GM12878 (cell line): ENCODE results near the gene ARCN1.
"Not testable (repeated sequence)": the region's sequence is repeated elsewhere in the genome, so short reads cannot be mapped to it uniquely, and the experiment has no call there.

Experiments used
- BRCA1 ChIP-seq: IDR thresholded peaks from 2 replicates; pipeline ENCODE4 v1.6.1; 2011; ENCODE audit warnings: low read depth, low read length, improper control_type of control experiment
- CTCF ChIP-seq, 3 experiments: IDR thresholded peaks in 2 of 3; conservative IDR thresholded peaks in 1 of 3; 2 replicates each; pipeline ENCODE4 v1.5.1; 2011; ENCODE audit warnings: low read depth in 3 of 3, low read length in 3 of 3, mild to moderate bottlenecking in 3 of 3, control low read depth in 2 of 3, moderate library complexity in 2 of 3, inconsistent platforms in 1 of 3, mixed read lengths in 1 of 3; ENCODE audit not compliant: control insufficient read depth in 2 of 3, insufficient read depth in 1 of 3; ENCODE audit errors: extremely low read depth in 1 of 3
- GABPA ChIP-seq: IDR thresholded peaks from 2 replicates; pipeline ENCODE4 v1.6.1; 2014; ENCODE audit warnings: antibody characterized with exemption, low read depth, mild to moderate bottlenecking, inconsistent platforms
- JUND ChIP-seq: IDR thresholded peaks from 2 replicates; pipeline ENCODE4 v1.6.1; 2012; ENCODE audit warnings: low read depth, mild to moderate bottlenecking, low read length, improper control_type of control experiment, moderate library complexity
- KDM1A ChIP-seq: fragments of 200-600 bp; sonication (generic); IDR thresholded peaks from 2 replicates; pipeline ENCODE4 v1.6.1; 2016; ENCODE audit warnings: borderline replicate concordance
- MAX ChIP-seq: IDR thresholded peaks from 2 replicates; pipeline ENCODE4 v1.6.1; 2012; ENCODE audit warnings: low read depth, low read length, improper control_type of control experiment
- POLR2A ChIP-seq: IDR thresholded peaks from 2 replicates; pipeline ENCODE4 v1.6.1; 2011; ENCODE audit warnings: low read depth, mild to moderate bottlenecking, low read length
- RUNX3 ChIP-seq: IDR thresholded peaks from 2 replicates; pipeline ENCODE4 v1.6.1; 2012; ENCODE audit warnings: low read length, inconsistent platforms
- TAF1 ChIP-seq: IDR thresholded peaks from 2 replicates; pipeline ENCODE4 v1.6.1; 2011; ENCODE audit warnings: mild to moderate bottlenecking, low read depth, low read length, borderline replicate concordance
- TARDBP ChIP-seq: IDR thresholded peaks from 2 replicates; pipeline ENCODE4 v1.6.1; 2016; ENCODE audit warnings: borderline replicate concordance
- TBL1XR1 ChIP-seq: IDR thresholded peaks from 2 replicates; pipeline ENCODE4 v1.6.1; 2012; ENCODE audit warnings: low read depth, low read length, improper control_type of control experiment
- TCF12 ChIP-seq: IDR thresholded peaks from 2 replicates; pipeline ENCODE4 v1.6.1; 2011; ENCODE audit warnings: low read depth, mild to moderate bottlenecking, low read length
- ZNF274 ChIP-seq: IDR thresholded peaks from one replicate; pipeline ENCODE4 v1.8.0; 2011; ENCODE audit not compliant: insufficient read length, insufficient read depth

GRCh38 chr11:118603709-118604108 is 31.5 kb downstream of the ARCN1 start:
- not testable (repeated sequence) for TF ChIP-seq TAF1; KDM1A; POLR2A; TARDBP; CTCF (IDR thresholded peaks at IDR 0.05 in 2 of 3, conservative IDR thresholded peaks at IDR 0.05 in 1 of 3; ENCODE audit: control insufficient read depth in 2 of 3, extremely low read depth in 1 of 3, insufficient read depth in 1 of 3, low read depth in 3 of 3, low read length in 3 of 3); TCF12; BRCA1; ZNF274; GABPA; TBL1XR1; RUNX3; MAX; JUND
